Left lung (tissue), 10 donors: ENCODE results near the gene SETD1A. TPM values are rescaled to one million over a fixed set of nuclear protein-coding genes. Genes with fewer than 3 reads are reported as not detected.

Source experiments
- ATAC-seq: fragments of 200-7000 bp; cut with Tn5 transposase; one replicate; pipeline ENCODE4 v1.9.1; 2020; ENCODE audit warnings: moderate library complexity
- DNase-seq, 4 donors: peaks; one replicate each; pipeline ENCODE4 v3.0.0-alpha.2; 2013 to 2020
- H3K27ac ChIP-seq, 2 donors: fragments of 200-600 bp; sonication (generic) in 1 of 2; one replicate each; pipeline versions ENCODE4 v1.5.0 to v1.8.0; 2020 to 2021
- H3K27me3 ChIP-seq, 2 donors: fragments of 200-600 bp; sonication (generic) in 1 of 2; one replicate each; pipeline versions ENCODE4 v1.5.0 to v1.8.0; 2020 to 2021
- H3K36me3 ChIP-seq, 2 donors: fragments of 200-600 bp; sonication (generic) in 1 of 2; one replicate each; pipeline versions ENCODE4 v1.5.0 to v1.8.0; 2020 to 2021
- H3K4me1 ChIP-seq, 2 donors: fragments of 200-600 bp; one replicate each; pipeline ENCODE4 v1.8.0; 2021
- H3K4me3 ChIP-seq, 2 donors: fragments of 200-600 bp; sonication (generic) in 1 of 2; one replicate each; pipeline versions ENCODE4 v1.5.0 to v1.8.0; 2020 to 2021; ENCODE audit warnings: mild to moderate bottlenecking in 1 of 2
- H3K9me3 ChIP-seq, 2 donors: fragments of 200-600 bp; sonication (generic) in 1 of 2; one replicate each; pipeline versions ENCODE4 v1.5.0 to v1.8.0; 2020 to 2021
- CTCF ChIP-seq, 2 donors: fragments of 200-600 bp; sonication (generic) in 1 of 2; IDR thresholded peaks; one replicate each; pipeline versions ENCODE4 v1.5.0 to v1.8.0; 2021; ENCODE audit warnings: antibody characterized with exemption in 2 of 2
- intact Hi-C, 2 donors: fragments of 100-400 bp; cut with DNase I; formaldehyde crosslinking; loops; one replicate each; pipeline versions ENCODE4 v1.11.2 to v1.14.2; 2022
- polyA plus RNA-seq, 6 donors: library from polyadenylated mRNA; unstranded; fragments of 120-200 nt; gene quantifications; one replicate each; pipeline ENCODE4 v1.2.1, GENCODE V29; 2013; ENCODE audit not compliant: insufficient read length in 6 of 6
- total RNA-seq, 2 donors: library from RNA; stranded (reverse); fragmentation: NEBNext Ultra II Directional; extraction: Animal tissue kit (Norgen Biotek cat#: 25700); gene quantifications; one replicate each; pipeline ENCODE4 v1.2.1, GENCODE V29; 2021
- donor health status: DM: no; HTN: yes; CAD: no.
- donor health status: DM: no; HTN: no; CAD: no.

Gene SETD1A
- total and polyA plus RNA-seq, 8 donors, result 12.1 to 21.5 (median 15.3) TPM

DNA sequence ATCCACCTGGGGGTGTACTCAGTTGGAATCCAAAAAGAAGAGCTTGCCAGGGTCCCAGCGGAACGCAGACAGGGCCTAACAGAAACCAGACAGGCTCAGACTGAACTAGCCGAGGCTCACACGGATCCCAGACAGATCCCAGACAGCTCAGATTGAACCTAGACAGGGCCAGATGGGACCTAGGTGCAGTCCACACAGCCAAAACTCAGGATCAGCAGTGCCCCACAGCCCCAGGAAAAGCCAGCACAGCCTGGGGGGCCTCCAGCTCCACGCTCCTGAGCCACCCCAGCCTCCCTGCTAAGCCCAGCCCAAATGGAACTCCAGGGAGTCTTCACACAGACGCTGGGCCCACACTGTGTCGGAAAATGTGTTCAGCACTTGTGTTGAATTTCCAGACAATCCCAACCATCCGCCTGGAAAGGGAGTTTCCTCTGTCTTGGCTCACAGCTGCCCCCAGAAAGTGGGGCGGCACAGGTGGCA, 45.3 kb downstream of the SETD1A start:
- no peak for ATAC-seq
- peaks cover 0 to 2% of the 10 kb centered on the region in 2 donors for H3K4me1 ChIP-seq
- no peaks in the 10 kb centered on the region for H3K9me3 ChIP-seq
- H3K4me3 ChIP-seq, result no peak overlapping the region
- no peak for DNase-seq
- H3K36me3 ChIP-seq, result no peaks in the 10 kb centered on the region
- H3K27ac ChIP-seq, result no peak overlapping the region
- peaks cover 1 to 44% of the 10 kb centered on the region in 2 donors for H3K27me3 ChIP-seq
- no peak for TF ChIP-seq CTCF (IDR thresholded peaks at IDR 0.05)
- intact Hi-C loops, result loop anchor here in 1 of 2 donors (10.0 kb wide), 1 partner anchor 72 kb away; the partner anchor contains the start of genes ZNF646 and ZNF668

DNA sequence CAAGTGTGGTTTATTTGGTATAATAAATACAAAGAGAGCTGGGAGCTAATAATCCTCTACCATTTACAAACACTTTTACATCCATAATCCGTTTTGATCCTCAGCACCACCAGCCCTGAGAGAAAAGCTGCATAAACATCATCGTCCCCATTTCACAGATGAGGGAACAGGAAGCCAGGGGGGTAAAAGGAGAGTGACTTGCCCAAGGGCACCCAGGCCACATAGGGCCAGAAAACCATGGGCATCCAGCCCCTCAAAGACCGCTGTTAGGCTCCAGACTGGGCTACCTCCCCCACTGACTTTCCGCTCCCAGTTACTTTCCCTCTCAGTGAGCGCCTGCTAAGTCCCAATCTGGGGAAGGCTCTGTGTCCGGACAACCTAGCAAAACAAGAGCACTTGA, 46.2 kb downstream of the SETD1A start:
- intact Hi-C loops, result loop anchor here in 1 of 2 donors (10.0 kb wide), 1 partner anchor 71 kb away; the partner anchor contains the start of genes ZNF646 and ZNF668
- no peaks in the 10 kb centered on the region for H3K36me3 ChIP-seq
- no peak overlapping the region for H3K27ac ChIP-seq
- no peaks in the 10 kb centered on the region for H3K4me1 ChIP-seq
- H3K4me3 ChIP-seq, result no peak overlapping the region
- peaks cover 7 to 53% of the 10 kb centered on the region in 2 donors for H3K27me3 ChIP-seq
- no peak for ATAC-seq
- TF ChIP-seq CTCF (IDR thresholded peaks at IDR 0.05), result no peak
- H3K9me3 ChIP-seq, result no peaks in the 10 kb centered on the region
- no peak for DNase-seq

DNA sequence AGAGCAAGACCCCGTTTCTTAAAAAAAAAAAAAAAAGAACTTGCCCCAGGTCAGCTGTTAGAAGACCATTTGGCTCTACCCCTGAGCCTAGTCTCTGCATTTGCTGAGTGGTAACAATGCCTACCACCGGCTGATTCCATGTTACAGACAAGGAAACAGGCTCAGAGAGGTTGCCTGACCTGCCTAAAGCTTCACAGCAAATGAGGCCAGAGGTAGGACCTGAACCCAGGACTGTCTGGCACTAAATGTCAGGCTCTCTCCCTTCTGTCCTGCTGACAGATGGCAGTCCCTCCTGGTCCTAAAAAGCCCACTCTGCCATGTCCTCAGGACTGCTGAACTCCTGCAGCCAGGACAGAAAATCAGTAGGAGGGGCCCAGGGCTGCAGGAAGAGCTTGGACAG, 47.1 kb downstream of the SETD1A start:
- no peaks in the 10 kb centered on the region for H3K9me3 ChIP-seq
- DNase-seq (no peak), ATAC-seq (no peak)
- TF ChIP-seq CTCF (IDR thresholded peaks at IDR 0.05), result no peak
- no peaks in the 10 kb centered on the region for H3K36me3 ChIP-seq
- no peak overlapping the region for H3K27ac ChIP-seq
- no peak overlapping the region for H3K4me3 ChIP-seq
- no peaks in the 10 kb centered on the region for H3K4me1 ChIP-seq
- intact Hi-C loops, result loop anchor here in 1 of 2 donors (10.0 kb wide), 1 partner anchor 70 kb away; the partner anchor contains the start of genes ZNF646 and ZNF668
- H3K27me3 ChIP-seq, result peaks cover 17 to 62% of the 10 kb centered on the region in 2 donors

GRCh38 chr16:31005350-31006085, 48.0 kb downstream of the SETD1A start:
- intact Hi-C loops, result loop anchor here in 1 of 2 donors (10.0 kb wide), 1 partner anchor 69 kb away; the partner anchor contains the start of genes ZNF646 and ZNF668

More at GRCh38 chr16:31005350-31006085, 48.0 kb downstream of the SETD1A start:
- Histone ChIP-seq H3K27me3 (peaks cover 21 to 70% of the 10 kb centered on the region in 2 donors), H3K36me3 (no peaks in the 10 kb centered on the region), H3K9me3 (no peaks in the 10 kb centered on the region), H3K4me1 (no peaks in the 10 kb centered on the region), H3K27ac (no peak overlapping the region), H3K4me3 (no peak overlapping the region)
- ATAC-seq (no peak), DNase-seq (no peak)
- TF ChIP-seq CTCF (IDR thresholded peaks at IDR 0.05), result no peak
